Right atrium auricular region (tissue), 2 donors: ENCODE measurements around the gene INHBB. TPM values are rescaled to one million over a fixed set of nuclear protein-coding genes. Genes with fewer than 3 reads are reported as not detected.

Source experiments
- DNase-seq: peaks from one replicate; pipeline ENCODE4 v3.0.0-alpha.2; 2019; ENCODE audit warnings: low spot score
- H3K27ac ChIP-seq, 2 donors: fragments of 200-600 bp; sonication (generic); 1 replicate in 1 of 2; 2 replicates in 1 of 2; pipeline ENCODE4 v1.5.1; 2016 to 2019
- H3K27me3 ChIP-seq, 2 donors: fragments of 200-600 bp; sonication (generic); one replicate each; pipeline versions ENCODE4 v1.5.1 to v1.6.0; 2017 to 2019
- H3K36me3 ChIP-seq: fragments of 200-600 bp; sonication (generic); one replicate; pipeline ENCODE4 v1.5.1; 2016
- H3K4me1 ChIP-seq, 2 donors: fragments of 200-600 bp; sonication (generic); one replicate each; pipeline versions ENCODE4 v1.5.1 to v1.6.0; 2017 to 2019
- H3K4me3 ChIP-seq, 2 donors: fragments of 200-600 bp; sonication (generic); 1 replicate in 1 of 2; 2 replicates in 1 of 2; pipeline ENCODE4 v1.5.1; 2017 to 2019; ENCODE audit warnings: mild to moderate bottlenecking in 1 of 2, moderate library complexity in 1 of 2
- H3K9me3 ChIP-seq, 2 donors: fragments of 200-600 bp; sonication (generic); one replicate each; pipeline ENCODE4 v1.5.1; 2019
- total RNA-seq, 2 donors: library from RNA; depleted of rRNA; stranded (reverse); fragments of >200 nt; gene quantifications; one replicate each; pipeline ENCODE4 v1.1.0, GENCODE V29; 2016
- TF ChIP-seq, protein P1 (sequence below), 2 donors: fragments of 200-600 bp; sonication (generic); IDR thresholded peaks; one replicate each; pipeline ENCODE4 v1.5.1; 2019; ENCODE audit warnings: antibody characterized with exemption in 2 of 2

INHBB gene
- total RNA-seq, 2 donors from 2014 or later, result 0.74 to 5.9 TPM

DNA sequence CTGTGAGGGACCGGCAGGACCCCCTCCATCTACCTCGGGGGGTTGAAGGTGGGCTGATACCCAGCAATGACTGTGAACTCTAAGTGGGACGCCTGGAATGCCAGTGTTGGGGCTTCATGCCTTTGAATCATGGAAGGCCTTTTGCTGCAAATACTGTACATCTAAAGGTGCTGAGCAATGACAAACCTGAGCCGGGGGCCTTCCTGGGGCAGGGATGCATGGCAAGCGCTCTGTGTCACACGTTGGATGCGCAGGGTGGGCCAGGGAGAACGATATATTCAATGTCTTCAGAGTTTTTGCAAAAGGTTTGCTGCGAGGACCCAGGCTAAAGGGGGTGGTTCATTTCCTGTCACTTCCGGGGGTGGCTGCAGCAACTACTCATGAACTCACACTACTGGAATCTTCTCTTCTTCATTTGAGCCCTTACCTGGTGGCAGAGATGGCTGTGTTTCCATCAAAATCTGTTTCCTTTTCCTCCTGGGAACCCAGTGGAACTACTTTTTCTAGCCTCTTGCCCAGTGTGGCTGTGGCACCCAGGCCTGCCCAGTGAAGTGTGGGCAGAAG, 24.1 kb upstream of the INHBB start:
- TF ChIP-seq, protein P1, sequence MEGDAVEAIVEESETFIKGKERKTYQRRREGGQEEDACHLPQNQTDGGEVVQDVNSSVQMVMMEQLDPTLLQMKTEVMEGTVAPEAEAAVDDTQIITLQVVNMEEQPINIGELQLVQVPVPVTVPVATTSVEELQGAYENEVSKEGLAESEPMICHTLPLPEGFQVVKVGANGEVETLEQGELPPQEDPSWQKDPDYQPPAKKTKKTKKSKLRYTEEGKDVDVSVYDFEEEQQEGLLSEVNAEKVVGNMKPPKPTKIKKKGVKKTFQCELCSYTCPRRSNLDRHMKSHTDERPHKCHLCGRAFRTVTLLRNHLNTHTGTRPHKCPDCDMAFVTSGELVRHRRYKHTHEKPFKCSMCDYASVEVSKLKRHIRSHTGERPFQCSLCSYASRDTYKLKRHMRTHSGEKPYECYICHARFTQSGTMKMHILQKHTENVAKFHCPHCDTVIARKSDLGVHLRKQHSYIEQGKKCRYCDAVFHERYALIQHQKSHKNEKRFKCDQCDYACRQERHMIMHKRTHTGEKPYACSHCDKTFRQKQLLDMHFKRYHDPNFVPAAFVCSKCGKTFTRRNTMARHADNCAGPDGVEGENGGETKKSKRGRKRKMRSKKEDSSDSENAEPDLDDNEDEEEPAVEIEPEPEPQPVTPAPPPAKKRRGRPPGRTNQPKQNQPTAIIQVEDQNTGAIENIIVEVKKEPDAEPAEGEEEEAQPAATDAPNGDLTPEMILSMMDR (IDR thresholded peaks at IDR 0.05), result no peak
- Histone ChIP-seq H3K9me3 (no peaks in the 10 kb centered on the region), H3K27me3 (no peaks in the 10 kb centered on the region), H3K4me3 (no peak overlapping the region), H3K4me1 (peaks cover 0 to 30% of the 10 kb centered on the region in 2 donors), H3K36me3 (no peaks in the 10 kb centered on the region), H3K27ac (no peak overlapping the region)
- DNase-seq, result no peak

DNA sequence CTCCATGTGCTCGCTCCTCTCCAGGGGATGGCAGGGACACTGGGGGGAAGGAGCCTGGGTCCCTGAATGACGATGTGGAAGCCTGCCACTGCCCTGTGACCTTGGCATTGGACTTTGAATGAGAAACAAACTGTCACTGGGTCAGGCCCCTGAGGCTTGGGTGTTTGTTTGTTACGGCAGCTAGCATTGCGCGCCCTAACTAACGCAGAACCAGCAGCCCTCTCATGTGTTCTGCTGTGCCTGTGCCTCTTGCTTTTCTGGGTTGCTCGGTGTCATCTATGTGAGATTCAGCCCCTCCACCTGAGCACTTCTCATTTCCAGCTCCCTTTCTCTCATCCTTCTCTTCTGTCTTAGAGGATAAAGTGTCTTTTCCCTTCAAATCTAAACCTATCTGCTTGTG, 23.6 kb upstream of the INHBB start:
- Histone ChIP-seq H3K27me3 (no peaks in the 10 kb centered on the region), H3K27ac (no peak overlapping the region), H3K4me1 (peaks cover 0 to 30% of the 10 kb centered on the region in 2 donors), H3K36me3 (no peaks in the 10 kb centered on the region), H3K4me3 (no peak overlapping the region), H3K9me3 (no peaks in the 10 kb centered on the region)
- no peak for DNase-seq
- TF ChIP-seq, protein P1 (IDR thresholded peaks at IDR 0.05), result no peak

DNA sequence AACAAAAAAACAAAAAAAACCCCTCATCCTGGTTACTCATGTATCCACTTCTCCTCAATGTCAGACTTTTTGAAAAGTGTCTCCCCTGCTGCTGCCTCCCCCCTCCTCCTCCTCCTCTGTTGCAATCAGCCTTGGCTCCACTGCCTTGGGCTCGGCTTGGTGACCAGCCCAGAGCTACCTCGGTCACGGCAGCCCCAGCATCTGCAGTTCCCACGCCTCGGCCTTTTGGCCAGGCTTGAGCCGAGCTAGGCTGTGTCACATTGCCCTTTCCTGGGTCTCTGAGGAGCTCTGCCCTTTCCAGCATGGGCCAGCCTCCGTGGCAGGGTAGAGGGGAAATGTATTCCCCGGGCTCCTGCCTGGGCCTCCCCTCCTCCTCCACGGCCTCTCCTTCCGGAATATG, 22.7 kb upstream of the INHBB start:
- TF ChIP-seq, protein P1 (IDR thresholded peaks at IDR 0.05), result no peak
- Histone ChIP-seq H3K27ac (no peak overlapping the region), H3K4me3 (no peak overlapping the region), H3K9me3 (no peaks in the 10 kb centered on the region), H3K4me1 (peaks cover 0 to 30% of the 10 kb centered on the region in 2 donors), H3K27me3 (no peaks in the 10 kb centered on the region), H3K36me3 (no peaks in the 10 kb centered on the region)
- peak; percentile 85 for DNase-seq

DNA sequence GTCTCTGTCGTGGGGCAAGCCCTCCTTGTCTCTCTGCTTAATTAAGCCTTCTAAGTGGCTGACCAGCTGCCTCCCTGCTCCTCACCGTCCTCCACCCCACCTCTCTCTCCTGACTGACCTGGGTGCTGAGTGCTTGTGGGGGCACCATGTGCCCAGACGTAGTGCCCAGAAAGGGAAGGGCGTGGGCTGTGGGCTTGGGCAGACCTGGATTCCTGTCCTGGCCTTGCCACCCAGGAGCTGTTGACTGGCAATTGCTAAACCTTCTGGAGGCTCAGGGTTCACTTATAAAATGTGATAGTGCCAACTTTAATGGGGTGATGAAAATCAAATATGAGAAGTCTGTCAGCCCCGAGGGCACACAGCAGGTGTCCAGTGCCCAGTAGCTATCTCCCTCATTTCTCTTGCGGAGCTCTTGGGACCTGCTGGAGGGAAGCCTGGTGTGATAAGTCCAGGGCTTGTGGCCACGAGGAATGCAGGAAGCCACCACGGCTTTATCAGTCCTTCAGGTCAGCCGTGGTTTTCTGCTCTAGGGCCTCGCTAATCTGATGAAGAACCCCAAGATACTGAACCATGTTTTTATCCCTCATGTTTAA, 22.0 kb upstream of the INHBB start:
- no peak for DNase-seq
- Histone ChIP-seq H3K4me3 (no peak overlapping the region), H3K4me1 (peaks cover 0 to 26% of the 10 kb centered on the region in 2 donors), H3K9me3 (no peaks in the 10 kb centered on the region), H3K36me3 (no peaks in the 10 kb centered on the region), H3K27ac (no peak overlapping the region), H3K27me3 (no peaks in the 10 kb centered on the region)
- TF ChIP-seq, protein P1 (IDR thresholded peaks at IDR 0.05), result no peak

DNA sequence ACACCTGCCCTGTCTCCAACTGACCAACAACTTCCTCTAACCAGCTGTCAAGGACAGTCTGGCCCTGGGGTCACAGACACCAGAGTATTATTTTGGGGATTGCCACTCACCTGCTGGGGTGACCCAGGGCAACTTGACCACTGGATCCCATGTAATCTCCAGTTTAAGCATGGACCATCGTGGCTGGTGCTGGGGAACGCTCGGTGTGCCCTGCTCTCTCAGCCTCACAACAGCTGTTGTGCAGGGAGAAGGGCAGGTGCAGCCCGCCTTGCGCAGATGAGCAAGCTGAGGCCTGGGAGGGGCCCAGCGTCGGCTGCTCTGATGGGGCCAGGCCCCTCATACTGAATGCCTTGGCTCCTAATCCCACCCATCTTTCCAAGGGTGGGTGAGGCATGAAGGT, 21.0 kb upstream of the INHBB start:
- TF ChIP-seq, protein P1 (IDR thresholded peaks at IDR 0.05), result no peak
- no peak for DNase-seq
- Histone ChIP-seq H3K27me3 (no peaks in the 10 kb centered on the region), H3K9me3 (no peaks in the 10 kb centered on the region), H3K27ac (no peak overlapping the region), H3K4me1 (peaks cover 0 to 15% of the 10 kb centered on the region in 2 donors), H3K36me3 (no peaks in the 10 kb centered on the region), H3K4me3 (no peak overlapping the region)

DNA sequence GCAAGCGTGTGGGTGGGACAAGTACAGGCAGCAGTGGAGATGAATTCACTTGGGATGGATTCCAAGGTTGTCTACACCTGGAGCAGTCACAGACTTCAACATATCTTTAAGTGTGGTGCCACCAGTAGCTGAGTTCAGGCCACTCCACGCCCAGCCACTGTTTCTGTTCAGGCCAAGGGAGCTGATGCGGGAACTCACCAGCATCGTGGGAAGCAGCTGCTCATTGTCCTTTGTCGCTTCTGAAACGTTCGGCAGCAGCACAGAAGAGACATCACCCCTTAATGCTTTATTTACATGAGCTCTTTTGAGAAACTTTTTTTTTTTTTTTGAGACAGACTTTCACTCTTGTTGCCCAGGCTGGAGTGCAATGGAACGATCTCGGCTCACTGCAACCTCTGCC, 19.9 kb upstream of the INHBB start:
- TF ChIP-seq, protein P1 (IDR thresholded peaks at IDR 0.05), result no peak
- H3K27me3 ChIP-seq, result no peaks in the 10 kb centered on the region
- peaks cover 0 to 14% of the 10 kb centered on the region in 2 donors for H3K4me1 ChIP-seq
- no peak for DNase-seq
- no peak overlapping the region for H3K27ac ChIP-seq
- no peak overlapping the region for H3K4me3 ChIP-seq
- H3K9me3 ChIP-seq, result no peaks in the 10 kb centered on the region
- no peaks in the 10 kb centered on the region for H3K36me3 ChIP-seq
